ENCODE data around the gene KRT33A.

GRCh38 chr17:41335747-41336146 lies 14.9 kb downstream of the KRT33A start:
- TF ChIP-seq TBP (IDR thresholded peaks at IDR 0.05; ENCODE audit: low read depth, low read length) (no peak), RXRA (IDR thresholded peaks at IDR 0.05; ENCODE audit: insufficient read depth, low read depth, low read length) (no peak), CTCF (IDR thresholded peaks at IDR 0.05; ENCODE audit: control extremely low read depth in 1 of 3, insufficient read depth in 1 of 3, low read depth in 1 of 3, low read length in 3 of 3) (no peak), KDM1A (IDR thresholded peaks at IDR 0.05; ENCODE audit: borderline replicate concordance, low read length) (no peak), POLR2AphosphoS5 (IDR thresholded peaks at IDR 0.05; ENCODE audit: low read depth, low read length) (no peak), ATF3 (IDR thresholded peaks at IDR 0.05; ENCODE audit: insufficient read depth, low read depth, low read length) (no peak)

Measured in H1 (cell line).